RWPE1 (cell line): ENCODE measurements around the gene LAMA2.
"Not testable (repeated sequence)": the region's sequence is repeated elsewhere in the genome, so short reads cannot be mapped to it uniquely, and the experiment has no call there.

ENCODE experiments used
- CTCF ChIA-PET: fragments of 350-600 bp; sonication (Branson Sonifier 250); formaldehyde crosslinking; extraction: SDS; loops from one replicate; lab custom pipeline; 2021; lab: Yijun Ruan, JAX
- POLR2A ChIA-PET: fragments of 400-600 bp; formaldehyde crosslinking; extraction: SDS; loops from one replicate; lab custom pipeline; 2020; ENCODE audit warnings: antibody characterized with exemption; ENCODE audit not compliant: low non-redundant PET; lab: Yijun Ruan, JAX
- DNase-seq: peaks from one replicate; pipeline ENCODE4 v3.0.0; 2012; ENCODE audit warnings: low spot score
- H3K27ac ChIP-seq: fragments of 450-650 bp; 2 replicates; pipeline ENCODE4 v1.5.1; 2017
- TF ChIP-seq, protein P1 (sequence below): fragments of 450-650 bp; conservative IDR thresholded peaks from 2 replicates; pipeline ENCODE4 v1.5.1; 2017; ENCODE audit warnings: low read depth, mild to moderate bottlenecking

Gene LAMA2

DNA sequence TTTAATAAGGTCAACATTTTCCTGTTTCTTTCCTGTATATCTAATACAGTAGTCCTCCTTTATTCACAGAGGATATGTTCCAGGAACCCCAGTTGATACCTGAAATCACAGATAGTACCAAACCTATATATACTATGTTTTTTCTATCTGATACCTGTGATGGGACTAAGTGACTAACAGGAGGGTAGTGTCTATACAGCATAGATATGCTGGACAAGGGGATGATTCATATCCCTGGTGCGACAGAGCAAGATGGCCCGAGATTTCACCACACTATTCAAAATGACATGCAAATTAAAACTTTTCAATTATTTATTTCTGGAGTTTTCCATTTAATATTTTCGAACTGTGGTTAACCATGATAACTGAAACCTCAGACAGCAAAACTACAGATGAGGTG, 281.1 kb downstream of the LAMA2 start:
- ChIA-PET POLR2A (no interaction called here), CTCF (no interaction called here)
- H3K27ac ChIP-seq = no peak overlapping the region
- DNase-seq = no peak
- TF ChIP-seq, protein P1, sequence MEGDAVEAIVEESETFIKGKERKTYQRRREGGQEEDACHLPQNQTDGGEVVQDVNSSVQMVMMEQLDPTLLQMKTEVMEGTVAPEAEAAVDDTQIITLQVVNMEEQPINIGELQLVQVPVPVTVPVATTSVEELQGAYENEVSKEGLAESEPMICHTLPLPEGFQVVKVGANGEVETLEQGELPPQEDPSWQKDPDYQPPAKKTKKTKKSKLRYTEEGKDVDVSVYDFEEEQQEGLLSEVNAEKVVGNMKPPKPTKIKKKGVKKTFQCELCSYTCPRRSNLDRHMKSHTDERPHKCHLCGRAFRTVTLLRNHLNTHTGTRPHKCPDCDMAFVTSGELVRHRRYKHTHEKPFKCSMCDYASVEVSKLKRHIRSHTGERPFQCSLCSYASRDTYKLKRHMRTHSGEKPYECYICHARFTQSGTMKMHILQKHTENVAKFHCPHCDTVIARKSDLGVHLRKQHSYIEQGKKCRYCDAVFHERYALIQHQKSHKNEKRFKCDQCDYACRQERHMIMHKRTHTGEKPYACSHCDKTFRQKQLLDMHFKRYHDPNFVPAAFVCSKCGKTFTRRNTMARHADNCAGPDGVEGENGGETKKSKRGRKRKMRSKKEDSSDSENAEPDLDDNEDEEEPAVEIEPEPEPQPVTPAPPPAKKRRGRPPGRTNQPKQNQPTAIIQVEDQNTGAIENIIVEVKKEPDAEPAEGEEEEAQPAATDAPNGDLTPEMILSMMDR = no peak

DNA sequence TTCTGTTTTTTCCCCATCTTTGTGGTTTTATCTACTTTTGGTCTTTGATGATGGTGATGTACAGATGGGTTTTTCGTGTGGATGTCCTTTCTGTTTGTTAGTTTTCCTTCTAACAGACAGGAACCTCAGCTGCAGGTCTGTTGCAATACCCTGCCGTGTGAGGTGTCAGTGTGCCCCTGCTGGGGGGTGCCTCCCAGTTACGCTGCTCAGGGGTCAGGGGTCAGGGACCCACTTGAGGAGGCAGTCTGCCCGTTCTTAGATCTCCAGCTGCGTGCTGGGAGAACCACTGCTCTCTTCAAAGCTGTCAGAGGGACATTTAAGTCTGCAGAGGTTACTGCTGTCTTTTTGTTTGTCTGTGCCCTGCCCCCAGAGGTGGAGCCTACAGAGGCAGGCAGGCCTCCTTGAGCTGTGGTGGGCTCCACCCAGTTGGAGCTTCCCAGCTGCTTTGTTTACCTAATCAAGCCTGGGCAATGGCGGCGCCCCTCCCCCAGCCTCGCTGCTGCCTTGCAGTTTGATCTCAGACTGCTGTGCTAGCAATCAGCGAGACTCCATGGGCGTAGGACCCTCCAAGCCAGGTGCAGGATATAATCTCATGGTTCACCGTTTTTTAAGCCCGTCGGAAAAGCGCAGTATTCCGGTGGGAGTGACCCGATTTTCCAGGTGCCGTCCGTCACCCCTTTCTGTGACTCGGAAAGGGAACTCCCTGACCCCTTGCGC, 289.5 kb downstream of the LAMA2 start:
- CTCF ChIA-PET, POLR2A ChIA-PET, H3K27ac ChIP-seq, DNase-seq: not testable (repeated sequence)

GRCh38 chr6:129175066-129175465, 292.1 kb downstream of the LAMA2 start:
- DNase-seq = no peak
- TF ChIP-seq, protein P1 = no peak
- ChIA-PET CTCF (no interaction called here), POLR2A (no interaction called here)
- no peak overlapping the region for H3K27ac ChIP-seq

DNA sequence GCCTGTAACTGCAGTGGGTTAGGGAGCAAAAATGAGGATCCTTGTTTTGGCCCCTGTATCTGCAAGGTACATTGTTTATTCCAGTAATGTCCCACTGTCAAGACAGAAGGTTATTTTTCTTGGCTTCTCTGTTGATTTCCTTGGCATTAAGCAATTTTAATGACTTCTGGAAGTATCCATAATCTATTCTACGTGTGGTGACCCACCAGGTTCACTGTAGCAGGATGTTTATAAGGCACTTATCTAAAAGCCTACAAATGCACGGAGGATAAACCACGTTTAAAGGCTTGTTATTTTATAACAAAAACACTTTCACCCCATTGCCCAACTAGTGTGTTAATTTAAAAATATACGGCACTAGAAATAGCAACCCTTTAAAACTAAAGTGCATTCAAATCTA, 294.9 kb downstream of the LAMA2 start:
- ChIA-PET CTCF (interaction anchor here (0.6 kb wide), 1 partner anchor 1841 kb away, joined by 3 read pairs; no protein-coding TSS in a partner anchor), POLR2A (no interaction called here)
- no peak overlapping the region for H3K27ac ChIP-seq
- DNase-seq = no peak
- TF ChIP-seq, protein P1 = no peak

GRCh38 chr6:129179283-129179682, 296.3 kb downstream of the LAMA2 start:
- TF ChIP-seq, protein P1 = no peak
- POLR2A ChIA-PET = no interaction called here
- CTCF ChIA-PET = no interaction called here
- H3K27ac ChIP-seq = no peak overlapping the region
- DNase-seq = no peak

GRCh38 chr6:129181001-129181400, 298.1 kb downstream of the LAMA2 start:
- DNase-seq = no peak
- ChIA-PET CTCF (no interaction called here), POLR2A (no interaction called here)
- no peak overlapping the region for H3K27ac ChIP-seq
- TF ChIP-seq, protein P1 = no peak

- ChIA-PET POLR2A (no interaction called here), CTCF (no interaction called here)
- H3K27ac ChIP-seq = no peak overlapping the region
- no peak for DNase-seq
- TF ChIP-seq, protein P1 = no peak
These were observed 300.3 kb downstream of the LAMA2 start for GRCh38 chr6:129183187-129183591.
